ENCODE data around the gene CHAMP1. TPM values are rescaled to one million over a fixed set of nuclear protein-coding genes. Genes with fewer than 3 reads are reported as not detected.

The CHAMP1 gene
- total RNA-seq, 1 experiment from 2014 or later: 16.0 TPM

DNA sequence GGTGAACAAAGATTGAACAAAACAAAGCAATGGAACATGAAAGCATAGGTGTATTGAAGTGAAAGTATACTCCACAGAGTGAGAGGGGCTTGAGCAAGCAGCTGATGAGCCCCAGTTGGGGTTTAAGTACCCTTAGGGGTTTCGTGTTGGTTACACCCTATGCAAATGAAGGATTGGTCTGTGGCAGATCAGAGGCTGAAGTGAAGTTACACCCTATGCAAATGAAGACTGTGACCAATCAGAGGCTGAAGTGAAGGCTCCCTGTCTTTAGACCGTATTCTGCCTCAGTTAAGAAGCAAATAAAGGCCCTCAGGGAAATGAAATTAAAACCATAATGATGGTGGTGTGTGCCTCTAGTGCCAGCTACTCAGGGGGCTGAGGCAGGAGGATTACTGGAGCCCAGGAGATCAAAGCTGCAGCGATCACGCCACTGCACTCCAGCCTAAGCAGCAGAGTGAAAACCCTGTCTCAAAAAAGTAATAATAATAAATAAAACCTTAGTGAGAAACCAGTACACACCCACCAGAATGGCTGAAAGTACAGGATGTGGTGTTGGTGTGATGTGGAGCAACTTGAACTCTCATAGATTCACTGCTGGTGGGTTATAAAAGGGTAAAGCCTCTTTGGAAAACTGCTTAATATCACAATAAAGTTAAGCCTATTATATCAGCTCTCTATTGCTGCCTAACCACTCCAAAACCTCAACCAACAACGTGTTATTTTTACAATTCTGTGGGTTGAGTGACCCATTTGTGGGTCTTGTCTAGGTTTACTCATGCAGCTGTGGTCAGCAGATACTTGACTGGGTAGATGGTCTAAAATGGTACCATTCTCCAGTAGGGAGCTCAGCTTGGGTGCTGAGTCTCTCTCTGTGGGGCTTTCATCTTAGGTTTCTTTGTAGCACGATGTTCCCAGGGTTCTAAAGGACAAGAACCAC, 45.7 kb upstream of the CHAMP1 start:
- intact Hi-C loops (cut with micrococcal nuclease; ENCODE audit: unreplicated experiment): no loop called here
- H3K9me3 ChIP-seq (ENCODE audit: insufficient read depth, low read depth): no peaks in the 10 kb centered on the region
- ChIA-PET POLR2A (ENCODE audit: unreplicated experiment) (interaction anchor here (0.7 kb wide), 1 partner anchor 9 kb away, joined by 4 read pairs; no protein-coding TSS in a partner anchor), CTCF (no interaction called here)
- no peaks in the 10 kb centered on the region for H3K79me2 ChIP-seq (ENCODE audit: low read depth)
- DNase-seq: no peak
- peaks cover 57% of the 10 kb centered on the region; the same call in 1 of the 2 replicates for H3K36me3 ChIP-seq (ENCODE audit: low read depth)
- no peak overlapping the region for H2AFZ ChIP-seq
- no peaks in the 10 kb centered on the region for H3K27me3 ChIP-seq (ENCODE audit: insufficient read depth, low read depth)
- H3F3A ChIP-seq (ENCODE audit: insufficient read depth, low read depth): 0 out of 2 replicates have a peak, but pooled peaks cover 3% of the 10 kb centered on the region
- no peak overlapping the region for H3K4me2 ChIP-seq
- no peak overlapping the region for H3K27ac ChIP-seq
- no peaks in the 10 kb centered on the region for H3K9me2 ChIP-seq (ENCODE audit: insufficient read depth)
- TF ChIP-seq, protein P1, sequence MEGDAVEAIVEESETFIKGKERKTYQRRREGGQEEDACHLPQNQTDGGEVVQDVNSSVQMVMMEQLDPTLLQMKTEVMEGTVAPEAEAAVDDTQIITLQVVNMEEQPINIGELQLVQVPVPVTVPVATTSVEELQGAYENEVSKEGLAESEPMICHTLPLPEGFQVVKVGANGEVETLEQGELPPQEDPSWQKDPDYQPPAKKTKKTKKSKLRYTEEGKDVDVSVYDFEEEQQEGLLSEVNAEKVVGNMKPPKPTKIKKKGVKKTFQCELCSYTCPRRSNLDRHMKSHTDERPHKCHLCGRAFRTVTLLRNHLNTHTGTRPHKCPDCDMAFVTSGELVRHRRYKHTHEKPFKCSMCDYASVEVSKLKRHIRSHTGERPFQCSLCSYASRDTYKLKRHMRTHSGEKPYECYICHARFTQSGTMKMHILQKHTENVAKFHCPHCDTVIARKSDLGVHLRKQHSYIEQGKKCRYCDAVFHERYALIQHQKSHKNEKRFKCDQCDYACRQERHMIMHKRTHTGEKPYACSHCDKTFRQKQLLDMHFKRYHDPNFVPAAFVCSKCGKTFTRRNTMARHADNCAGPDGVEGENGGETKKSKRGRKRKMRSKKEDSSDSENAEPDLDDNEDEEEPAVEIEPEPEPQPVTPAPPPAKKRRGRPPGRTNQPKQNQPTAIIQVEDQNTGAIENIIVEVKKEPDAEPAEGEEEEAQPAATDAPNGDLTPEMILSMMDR (conservative IDR thresholded peaks at IDR 0.05): no peak
- no peak for TF ChIP-seq EZH2 (IDR thresholded peaks at IDR 0.05; ENCODE audit: low read depth)
- no peak overlapping the region for H3K4me3 ChIP-seq
- H4K20me1 ChIP-seq (ENCODE audit: insufficient read depth): no peaks in the 10 kb centered on the region
- no TSS peak for BruUV-seq (replicated peaks)
- H3K4me1 ChIP-seq (replicated peaks; ENCODE audit: insufficient read depth): no peaks in the 10 kb centered on the region

DNA sequence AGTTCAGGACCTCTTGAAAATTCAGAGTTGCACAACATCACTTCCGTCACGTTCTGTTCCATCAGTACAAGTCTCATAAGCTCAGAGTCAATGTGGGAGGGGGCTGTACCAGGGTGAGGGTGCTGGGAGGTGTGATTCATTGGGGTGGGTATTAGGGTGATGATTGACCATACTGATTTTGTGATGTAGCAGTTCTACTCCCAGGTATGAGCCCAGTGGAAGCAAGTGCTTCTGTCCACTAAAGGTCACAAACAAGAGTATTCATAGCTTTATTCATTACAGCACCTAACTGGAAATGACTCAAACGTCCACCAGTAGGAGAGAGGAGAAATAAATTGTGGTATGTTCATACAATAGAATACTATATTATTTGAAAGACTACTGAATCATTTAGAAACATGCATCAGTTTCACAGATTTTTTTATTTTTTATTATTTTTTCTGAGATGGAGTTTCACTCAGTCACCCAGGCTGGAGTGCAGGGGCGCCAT, 45.0 kb upstream of the CHAMP1 start:
- TF ChIP-seq EZH2 (IDR thresholded peaks at IDR 0.05; ENCODE audit: low read depth): no peak
- TF ChIP-seq, protein P1 (conservative IDR thresholded peaks at IDR 0.05): no peak
- Histone ChIP-seq H3K9me3 (ENCODE audit: insufficient read depth, low read depth) (no peaks in the 10 kb centered on the region), H4K20me1 (ENCODE audit: insufficient read depth) (no peaks in the 10 kb centered on the region), H3K79me2 (ENCODE audit: low read depth) (no peaks in the 10 kb centered on the region), H3K4me1 (replicated peaks; ENCODE audit: insufficient read depth) (no peaks in the 10 kb centered on the region), H3K4me2 (no peak overlapping the region), H3K9me2 (ENCODE audit: insufficient read depth) (no peaks in the 10 kb centered on the region), H2AFZ (no peak overlapping the region), H3K36me3 (ENCODE audit: low read depth) (peaks cover 52% of the 10 kb centered on the region; the same call in 1 of the 2 replicates), H3F3A (ENCODE audit: insufficient read depth, low read depth) (0 out of 2 replicates have a peak, but pooled peaks cover 3% of the 10 kb centered on the region), H3K27ac (no peak overlapping the region), H3K27me3 (ENCODE audit: insufficient read depth, low read depth) (no peaks in the 10 kb centered on the region), H3K4me3 (no peak overlapping the region)
- no TSS peak for BruUV-seq (replicated peaks)
- CTCF ChIA-PET: no interaction called here
- POLR2A ChIA-PET (ENCODE audit: unreplicated experiment): interaction anchor here (0.6 kb wide), 1 partner anchor 13 kb away, joined by 11 read pairs; no protein-coding TSS in a partner anchor
- DNase-seq: no peak
- intact Hi-C loops (cut with micrococcal nuclease; ENCODE audit: unreplicated experiment): no loop called here

DNA sequence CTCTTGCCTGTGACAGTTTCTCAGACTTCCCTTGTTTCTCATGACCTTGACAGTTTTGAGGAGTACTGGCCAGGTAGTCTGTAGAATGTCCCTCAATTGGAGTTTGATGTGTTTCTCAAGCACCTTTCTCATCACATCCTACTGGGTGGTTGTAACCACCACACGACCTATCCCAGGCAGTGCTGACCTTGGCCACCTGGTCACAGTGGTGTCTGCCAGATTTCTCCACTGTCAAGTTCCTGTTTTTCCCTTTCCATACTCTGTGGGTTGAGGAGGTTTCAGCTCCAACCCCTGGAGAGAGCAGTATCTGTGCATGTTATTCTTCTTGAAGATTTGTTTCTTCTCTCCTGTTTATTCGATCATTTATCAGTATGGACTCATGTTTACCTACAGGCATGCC, 41.3 kb upstream of the CHAMP1 start:
- H3K4me1 ChIP-seq (replicated peaks; ENCODE audit: insufficient read depth): no peaks in the 10 kb centered on the region
- no peaks in the 10 kb centered on the region for H3K27me3 ChIP-seq (ENCODE audit: insufficient read depth, low read depth)
- POLR2A ChIA-PET (ENCODE audit: unreplicated experiment): no interaction called here
- H3K9me2 ChIP-seq (ENCODE audit: insufficient read depth): no peaks in the 10 kb centered on the region
- no peak overlapping the region for H3K4me2 ChIP-seq
- no peak overlapping the region for H2AFZ ChIP-seq
- H3K27ac ChIP-seq: no peak overlapping the region
- CTCF ChIA-PET: no interaction called here
- peaks cover 4% of the 10 kb centered on the region; the same call in 1 of the 2 replicates for H3F3A ChIP-seq (ENCODE audit: insufficient read depth, low read depth)
- BruUV-seq (replicated peaks): no TSS peak
- H4K20me1 ChIP-seq (ENCODE audit: insufficient read depth): no peaks in the 10 kb centered on the region
- no peak overlapping the region for H3K4me3 ChIP-seq
- H3K36me3 ChIP-seq (ENCODE audit: low read depth): peaks cover 37% of the 10 kb centered on the region
- no peaks in the 10 kb centered on the region for H3K9me3 ChIP-seq (ENCODE audit: insufficient read depth, low read depth)
- no peak for DNase-seq
- intact Hi-C loops (cut with micrococcal nuclease; ENCODE audit: unreplicated experiment): no loop called here
- TF ChIP-seq EZH2 (IDR thresholded peaks at IDR 0.05; ENCODE audit: low read depth): no peak
- TF ChIP-seq, protein P1 (conservative IDR thresholded peaks at IDR 0.05): no peak
- H3K79me2 ChIP-seq (ENCODE audit: low read depth): no peaks in the 10 kb centered on the region
